GM21381 (cell line): Measurements from ENCODE around the gene AGBL4.
"Not testable (repeated sequence)": the region's sequence is repeated elsewhere in the genome, so short reads cannot be mapped to it uniquely, and the experiment has no call there.

Experiments
- ATAC-seq: cut with Tn5 transposase; IDR thresholded peaks from one replicate; pipeline ENCODE4 v1.9.1; 2021; ENCODE audit warnings: mild to moderate bottlenecking, moderate library complexity; ENCODE audit not compliant: unreplicated experiment

The AGBL4 gene

DNA sequence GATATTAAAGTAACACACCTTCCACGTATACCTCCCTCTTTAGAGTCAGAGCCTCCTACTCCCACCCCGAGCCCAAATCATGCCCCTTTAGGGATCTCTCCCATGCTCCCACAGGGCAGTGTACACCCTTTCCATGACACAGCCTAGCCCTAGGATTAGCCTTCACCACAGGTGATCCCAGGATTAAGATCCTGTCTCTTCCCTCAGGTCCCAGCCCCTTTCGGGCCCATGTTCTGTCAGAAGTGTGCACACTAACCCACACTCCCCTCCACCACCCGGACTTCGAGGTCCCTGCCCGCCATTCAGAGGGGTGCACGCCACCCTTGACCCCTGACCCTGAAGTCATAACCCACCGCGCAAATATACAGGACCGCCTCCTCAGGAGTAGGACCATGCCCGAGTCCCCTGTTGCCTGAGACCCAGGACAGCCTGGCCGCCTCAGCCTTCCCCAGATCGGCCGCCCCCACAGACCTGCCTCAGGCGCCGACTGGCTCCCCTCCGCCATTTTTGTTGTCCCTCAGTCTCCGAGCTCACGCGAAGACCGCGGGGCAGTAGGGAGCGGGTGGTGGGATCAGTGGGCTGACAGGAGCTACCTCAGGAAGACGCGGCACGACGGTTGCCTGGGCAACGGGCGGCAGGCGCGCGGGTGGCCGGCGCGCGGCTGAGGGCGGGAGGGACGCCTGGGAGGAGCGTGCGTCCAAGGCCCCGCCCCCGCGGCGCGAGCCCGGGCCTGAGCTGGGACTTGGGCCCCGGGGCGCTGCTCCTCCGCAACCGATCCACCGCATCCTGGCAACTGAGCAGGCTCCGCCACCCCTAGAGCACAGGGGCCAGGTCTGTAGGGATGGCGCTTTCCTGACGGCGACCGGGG, at the start of gene AGBL4:
Gene AGBL4 (minus strand): TSS at position 663 of the 868 bp plus-strand sequence.
- no peak for ATAC-seq

DNA sequence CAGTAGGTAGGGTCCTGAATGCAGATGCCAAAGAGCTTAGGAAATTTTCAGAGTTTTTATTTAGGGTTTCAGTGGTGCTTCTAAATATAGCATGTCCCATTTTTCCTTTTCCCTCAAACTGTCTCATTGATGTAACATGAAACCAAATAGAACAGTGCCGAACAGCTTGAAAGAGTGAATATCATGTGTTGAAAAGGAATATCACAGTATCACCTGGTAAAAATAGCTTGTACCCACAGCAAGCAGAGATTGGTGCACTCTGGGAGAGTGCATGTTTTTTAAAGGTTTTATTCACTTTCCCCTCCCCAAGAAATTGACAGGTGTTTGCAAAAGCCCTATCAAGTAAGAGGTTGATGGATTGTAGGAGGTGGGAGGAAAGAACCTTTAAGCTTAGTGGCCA, 43.1 kb upstream of the AGBL4 start:
- ATAC-seq = no peak

DNA sequence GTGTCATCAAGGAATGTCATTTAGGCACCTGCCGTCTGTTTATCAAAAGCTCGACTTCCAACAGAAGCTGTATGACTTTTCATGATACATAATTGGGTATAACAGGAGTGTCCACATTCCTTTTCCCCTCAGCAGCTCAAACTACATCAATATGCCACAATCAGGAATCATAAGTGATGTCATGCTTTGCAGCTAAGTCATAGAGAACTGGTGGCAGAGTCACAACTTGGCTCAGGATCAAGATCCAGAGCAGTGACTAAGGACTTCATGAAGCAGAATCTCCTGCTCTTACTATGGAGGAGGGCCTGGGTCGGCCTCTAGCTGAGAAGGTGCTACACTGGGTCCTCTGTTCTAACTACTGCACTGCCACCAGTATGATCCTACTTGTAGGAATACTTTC, 36.5 kb upstream of the AGBL4 start:
- no peak for ATAC-seq

GRCh38 chr1:50048791-50049190, 25.0 kb upstream of the AGBL4 start:
- no peak for ATAC-seq

GRCh38 chr1:50047916-50048694, 24.4 kb upstream of the AGBL4 start:
- ATAC-seq = no peak

DNA sequence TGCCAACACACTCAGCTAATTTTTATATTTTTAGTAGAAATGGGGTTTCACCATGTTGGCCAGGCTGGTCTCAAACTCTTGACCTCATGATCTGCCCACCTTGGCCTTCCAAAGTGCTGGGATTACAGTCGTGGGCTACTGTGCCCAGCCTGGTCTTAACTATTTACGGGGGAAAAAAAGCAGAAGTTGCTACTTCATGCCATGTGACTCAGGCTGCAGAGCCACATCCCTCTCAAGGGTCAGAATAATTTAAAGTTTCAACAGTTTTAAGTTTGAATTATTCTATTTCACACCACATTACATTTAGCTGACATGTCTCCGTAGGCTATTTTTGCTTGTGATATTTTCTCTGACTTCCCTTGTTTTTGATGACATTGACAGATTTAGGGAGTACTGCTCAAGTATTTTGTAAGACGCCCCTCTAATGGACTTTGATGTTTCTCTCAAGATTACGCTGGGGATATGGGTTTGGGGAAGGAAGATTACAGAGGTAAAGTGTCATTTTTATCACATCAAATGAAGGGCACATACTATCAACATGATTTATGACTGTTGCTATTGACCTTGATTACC, 14.6 kb upstream of the AGBL4 start:
- ATAC-seq = no peak

DNA sequence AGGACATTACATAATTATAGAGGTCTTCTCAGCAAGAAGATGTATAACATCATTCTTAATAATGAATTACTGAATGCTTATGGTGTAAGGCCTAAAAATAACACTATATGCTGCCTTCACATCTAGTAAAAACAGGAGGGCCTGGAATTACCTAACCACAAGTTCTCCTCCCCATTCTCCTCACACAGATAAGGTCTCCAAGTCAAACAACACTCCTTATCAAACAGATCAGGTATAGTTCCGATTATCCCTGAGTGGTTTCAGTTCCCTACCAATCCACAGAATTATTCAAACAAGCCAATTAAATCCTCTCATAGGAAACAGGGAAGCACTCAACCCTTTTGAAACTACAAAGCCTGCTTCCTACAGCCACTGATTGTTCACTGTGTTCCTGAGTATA, 4.0 kb upstream of the AGBL4 start:
- ATAC-seq = no peak

GRCh38 chr1:49995734-49996133, 28.0 kb downstream of the AGBL4 start:
- no peak for ATAC-seq

- no peak for ATAC-seq
Observed at GRCh38 chr1:49971088-49971487, 52.7 kb downstream of the AGBL4 start.

DNA sequence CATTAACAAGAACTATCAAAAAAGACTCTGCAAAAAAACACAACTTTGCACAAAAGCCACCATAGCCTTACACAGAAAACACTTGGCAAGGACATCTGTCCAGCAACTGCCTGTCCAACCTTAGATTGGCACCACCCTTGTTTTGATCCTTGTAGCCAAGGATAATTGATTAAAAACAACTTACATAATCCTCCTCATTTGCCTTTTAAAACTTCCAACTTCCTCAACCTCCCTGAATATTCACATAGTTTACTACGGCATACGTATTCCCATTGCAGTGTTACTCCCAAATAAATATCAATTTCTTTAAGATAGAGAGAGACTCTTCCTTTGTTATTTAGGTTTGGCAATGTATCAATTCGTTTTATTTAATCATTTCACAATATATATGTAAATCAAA, 72.4 kb downstream of the AGBL4 start:
- no peak for ATAC-seq

GRCh38 chr1:49915301-49915700, 108.5 kb downstream of the AGBL4 start:
- ATAC-seq = not testable (repeated sequence)

- no peak for ATAC-seq
Observed at GRCh38 chr1:49906365-49906764, 117.4 kb downstream of the AGBL4 start.

DNA sequence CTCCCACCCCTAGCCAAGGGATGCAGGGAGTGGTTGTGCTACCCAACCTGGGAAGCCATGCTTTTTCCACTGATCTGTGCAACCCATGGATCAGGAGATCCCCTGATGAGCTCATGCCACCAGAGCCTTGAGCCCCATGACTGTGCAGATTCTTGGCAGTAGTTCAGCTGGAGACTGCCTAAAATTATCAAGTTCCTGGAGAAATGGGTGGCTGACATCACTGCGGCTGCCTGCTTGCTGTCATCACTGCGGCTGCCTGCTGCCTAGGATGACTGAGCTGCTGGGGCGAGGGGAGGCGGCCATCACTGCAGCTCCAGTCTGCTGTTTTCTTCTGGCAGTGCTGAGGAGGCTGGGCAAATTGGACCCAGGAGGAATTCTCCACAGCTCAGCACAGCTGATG, 159.2 kb downstream of the AGBL4 start:
- no peak for ATAC-seq

DNA sequence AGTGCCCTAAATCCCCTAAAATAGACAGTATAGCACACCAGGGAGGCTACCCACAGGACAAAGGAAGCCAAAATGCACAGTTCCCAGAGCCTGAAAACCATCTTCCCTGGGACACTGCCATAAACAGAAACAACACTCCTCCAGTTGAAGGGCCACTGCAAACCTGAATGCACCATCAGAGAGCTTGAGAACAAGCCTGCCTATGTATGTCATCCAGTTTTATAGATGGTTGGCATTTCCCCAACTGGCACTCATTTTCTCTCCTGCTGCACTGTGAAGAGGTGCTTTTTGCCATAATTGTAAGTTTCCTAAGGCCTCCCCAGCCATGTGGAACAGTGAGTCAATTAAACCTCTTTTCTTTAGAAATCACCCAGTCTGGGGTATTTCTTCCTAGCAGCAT, 169.0 kb downstream of the AGBL4 start:
- ATAC-seq = no peak

DNA sequence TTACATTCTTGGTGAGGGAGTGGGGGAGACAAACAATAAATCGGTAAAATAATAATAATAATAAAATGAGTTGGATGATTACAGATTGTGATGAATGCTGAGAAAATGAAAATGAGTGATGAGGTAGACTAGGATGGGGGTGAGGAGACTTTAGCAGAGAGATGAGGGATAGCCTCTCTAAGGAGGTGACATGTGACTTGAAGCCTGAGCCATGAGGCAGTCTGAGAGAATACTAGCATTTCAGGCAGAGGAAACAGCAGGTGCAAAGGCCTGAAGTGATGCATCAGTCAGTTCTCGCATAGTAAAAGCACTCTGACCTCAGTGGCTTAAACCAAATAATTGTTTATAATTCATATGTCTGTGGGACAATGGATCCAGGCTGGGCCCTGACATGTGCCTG, 181.2 kb downstream of the AGBL4 start:
- no peak for ATAC-seq

GRCh38 chr1:49841767-49842166, 182.0 kb downstream of the AGBL4 start:
- ATAC-seq = no peak

DNA sequence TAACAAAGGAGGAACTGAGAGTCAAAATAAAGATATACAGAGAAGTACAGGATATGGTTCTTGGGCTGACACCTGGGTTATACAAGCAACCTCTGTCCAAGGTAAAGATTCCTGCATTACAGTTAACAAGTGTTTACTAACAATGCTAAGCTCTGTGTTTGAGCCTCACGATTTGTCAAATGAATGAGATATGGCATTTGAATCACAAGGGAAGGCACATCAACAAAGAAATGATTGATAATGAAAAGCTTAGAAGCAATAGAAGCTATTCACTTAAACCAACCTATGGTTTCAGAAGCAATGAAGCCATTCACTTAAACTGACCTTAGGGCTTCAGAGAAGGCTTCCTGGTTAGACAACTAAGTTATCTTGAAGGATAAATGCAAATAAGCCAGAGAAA, 199.5 kb downstream of the AGBL4 start:
- ATAC-seq = no peak

- no peak for ATAC-seq
Observed at GRCh38 chr1:49817681-49818080, 206.1 kb downstream of the AGBL4 start.

DNA sequence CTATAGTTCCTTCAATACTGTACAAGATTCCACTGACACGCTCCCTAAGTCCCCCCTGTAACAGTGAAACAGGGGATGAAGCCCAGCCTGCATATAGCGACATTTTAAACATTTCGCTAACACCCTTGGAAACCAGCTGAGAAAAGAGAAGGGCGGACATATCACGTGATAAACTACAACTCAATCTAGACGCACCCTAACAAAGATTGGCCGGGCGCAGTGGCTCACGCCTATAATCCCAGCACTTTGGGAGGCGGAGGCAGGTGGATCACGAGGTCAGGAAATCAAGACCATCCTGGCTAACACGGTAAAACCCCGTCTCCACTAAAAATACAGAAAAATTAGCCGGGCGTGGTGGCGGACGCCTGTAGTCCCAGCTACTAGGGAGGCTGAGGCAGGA, 236.7 kb downstream of the AGBL4 start:
- ATAC-seq = not testable (repeated sequence)

DNA sequence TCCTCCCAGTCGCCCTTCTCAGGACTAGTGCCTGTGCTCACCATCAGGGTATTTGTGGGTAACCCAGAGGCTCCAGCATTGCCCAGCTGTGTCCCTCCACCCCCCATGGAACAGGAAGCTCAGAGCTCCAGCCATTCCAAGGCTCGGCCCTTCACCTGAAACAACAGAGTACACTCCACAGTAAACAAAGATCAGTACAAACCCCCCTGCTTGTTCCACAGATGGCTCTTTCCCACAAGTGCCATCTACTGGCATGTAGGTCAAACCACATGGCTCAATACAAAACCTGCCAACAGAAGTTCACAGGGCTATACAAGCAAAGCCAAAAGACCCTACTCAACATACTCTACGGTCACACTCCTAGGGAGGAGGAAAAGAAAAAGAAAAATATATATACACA, 258.7 kb downstream of the AGBL4 start:
- no peak for ATAC-seq

GRCh38 chr1:49738118-49738517, 285.6 kb downstream of the AGBL4 start:
- not testable (repeated sequence) for ATAC-seq

DNA sequence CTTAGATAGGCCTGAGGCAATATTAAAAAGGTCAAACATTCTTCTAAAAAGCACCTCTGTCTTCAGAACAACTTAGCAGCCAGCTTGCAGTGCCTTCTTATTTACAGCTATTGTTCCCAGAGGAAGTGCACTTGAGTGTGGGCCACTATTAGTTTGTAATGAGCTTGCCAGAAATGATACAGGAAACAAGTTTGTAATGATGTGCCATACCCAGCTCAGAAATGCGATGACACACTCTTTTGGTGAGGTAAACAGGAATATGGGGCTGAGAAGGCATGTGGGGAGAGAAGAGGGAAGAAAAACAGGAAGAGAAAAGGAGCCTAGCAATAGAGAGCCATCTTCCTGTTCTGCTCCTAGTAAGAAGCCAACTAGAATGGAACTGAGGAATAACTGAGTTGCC, 295.4 kb downstream of the AGBL4 start:
- no peak for ATAC-seq
